UCSD-AML1 (cell line): Measurements from ENCODE around the gene PPP1R13B.

Experiments
- DNase-seq: peaks from one replicate; lab custom pipeline; 2025; ENCODE audit not compliant: unreplicated experiment; lab: John Stamatoyannopoulos, UW

Gene PPP1R13B

DNA sequence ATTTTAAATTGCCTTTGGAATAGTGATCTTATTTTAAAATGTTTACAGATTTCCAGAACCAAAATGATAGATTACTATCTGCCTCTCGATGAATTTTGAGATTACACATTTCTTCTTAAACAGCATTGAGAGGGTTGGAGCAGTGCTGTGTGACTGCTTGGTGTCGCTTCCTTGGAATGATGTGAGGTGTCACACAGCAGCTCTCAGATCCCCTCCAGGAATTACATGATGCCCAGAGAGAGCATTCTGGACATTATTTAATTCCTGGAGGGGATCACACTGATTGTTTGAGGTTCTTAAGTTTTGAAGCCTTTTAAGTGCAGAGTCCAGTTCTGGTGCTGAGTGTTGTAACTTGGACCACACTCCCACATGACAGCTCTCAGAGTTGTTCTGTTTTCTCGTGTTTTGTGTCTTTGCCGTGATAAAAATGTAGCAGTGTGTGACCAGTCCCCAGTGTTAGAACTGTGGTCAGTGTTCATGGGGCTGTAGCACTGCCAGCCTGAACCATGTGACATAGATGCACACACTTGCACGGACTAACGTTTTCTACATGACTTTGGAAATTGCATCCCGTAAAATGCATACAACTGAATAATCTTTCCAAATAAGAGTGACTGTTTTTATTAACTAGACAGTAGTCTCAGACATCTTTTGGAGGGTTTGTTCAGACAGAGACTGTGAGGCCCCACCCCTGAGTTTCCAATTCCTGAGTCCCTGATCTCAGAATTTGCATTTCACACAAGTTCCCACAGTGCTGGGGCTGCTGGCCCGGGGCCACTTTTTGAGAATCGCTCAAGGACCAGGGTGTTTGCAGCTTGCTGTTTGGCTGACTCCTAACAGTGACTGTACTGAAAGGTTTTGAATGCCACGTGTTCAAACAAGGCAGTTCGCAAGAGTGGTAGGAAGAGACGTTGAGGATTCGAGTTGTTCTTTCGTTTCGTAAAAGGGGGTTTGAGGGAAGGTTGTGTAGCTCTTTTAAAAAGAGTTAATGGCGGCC lies 158.2 kb downstream of the PPP1R13B start:
- no peak for DNase-seq

DNA sequence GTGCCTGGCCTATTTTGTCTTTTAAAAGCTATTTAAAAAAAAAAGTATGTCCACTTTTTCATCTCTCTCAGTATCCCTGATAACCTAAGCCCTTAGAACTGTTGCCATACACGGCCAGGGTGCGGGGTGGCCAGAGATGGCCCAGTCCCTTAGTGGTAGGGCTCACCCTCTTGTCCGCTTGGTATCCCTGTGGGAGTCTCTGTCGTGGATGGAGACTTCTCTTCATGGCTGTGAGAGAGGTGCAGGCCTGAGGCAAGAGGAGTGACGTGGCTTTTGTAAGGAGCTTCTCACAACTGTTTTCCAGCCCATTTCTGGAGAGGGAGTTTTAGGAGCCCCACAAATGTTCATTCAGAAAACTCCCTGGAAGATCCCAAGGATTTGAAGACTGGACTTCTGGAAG lies 158.9 kb downstream of the PPP1R13B start:
- no peak for DNase-seq

DNA sequence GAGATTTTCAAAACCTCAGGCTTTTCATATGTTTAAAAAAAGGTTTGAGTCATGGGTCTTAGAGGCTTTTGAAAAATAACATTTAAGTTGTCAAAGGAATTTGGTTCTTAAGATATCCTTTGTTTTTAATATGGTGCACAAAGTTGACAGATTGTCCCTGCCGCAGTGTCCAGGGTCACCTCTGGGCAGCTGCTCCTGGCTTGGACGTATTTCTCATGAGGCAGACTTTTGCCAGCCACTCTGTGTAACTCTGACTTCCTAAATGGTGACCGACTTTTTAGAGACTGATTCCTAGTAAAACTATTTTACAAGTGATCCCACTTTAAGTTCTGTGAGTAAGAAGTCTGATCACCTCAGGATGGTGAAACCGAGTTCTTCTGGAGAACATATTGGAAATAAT lies 159.7 kb downstream of the PPP1R13B start:
- no peak for DNase-seq

DNA sequence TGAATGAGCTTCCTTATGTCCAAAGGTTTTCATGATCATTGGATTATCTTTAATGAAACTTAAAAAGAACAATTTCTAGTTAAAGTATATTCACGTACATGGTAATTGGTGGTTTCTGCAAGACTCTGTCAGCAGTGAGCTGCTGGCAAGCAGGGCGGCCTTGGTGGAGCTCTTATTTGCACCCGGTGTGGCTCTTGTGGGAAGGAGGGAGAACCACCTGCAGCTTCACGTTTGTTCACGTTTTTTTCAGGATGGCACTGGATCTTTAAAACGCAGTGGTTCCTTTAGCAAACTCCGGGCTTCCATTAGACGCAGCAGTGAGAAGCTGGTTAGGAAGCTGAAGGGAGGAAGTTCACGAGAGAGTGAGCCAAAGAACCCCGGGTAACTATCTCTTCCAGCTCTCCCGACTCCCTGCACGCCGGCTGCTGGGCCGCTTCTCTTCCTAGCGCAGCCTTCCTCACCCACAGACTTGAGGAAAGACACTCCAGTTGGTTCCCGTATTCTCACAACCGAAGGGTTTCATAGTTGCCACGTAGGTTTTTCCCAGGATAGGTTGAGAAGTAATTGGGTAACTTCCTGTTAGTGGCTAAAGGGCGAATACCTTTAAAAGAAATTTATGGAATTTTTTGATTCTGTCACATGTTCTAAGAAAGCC lies 160.4 kb downstream of the PPP1R13B start:
- no peak for DNase-seq

DNA sequence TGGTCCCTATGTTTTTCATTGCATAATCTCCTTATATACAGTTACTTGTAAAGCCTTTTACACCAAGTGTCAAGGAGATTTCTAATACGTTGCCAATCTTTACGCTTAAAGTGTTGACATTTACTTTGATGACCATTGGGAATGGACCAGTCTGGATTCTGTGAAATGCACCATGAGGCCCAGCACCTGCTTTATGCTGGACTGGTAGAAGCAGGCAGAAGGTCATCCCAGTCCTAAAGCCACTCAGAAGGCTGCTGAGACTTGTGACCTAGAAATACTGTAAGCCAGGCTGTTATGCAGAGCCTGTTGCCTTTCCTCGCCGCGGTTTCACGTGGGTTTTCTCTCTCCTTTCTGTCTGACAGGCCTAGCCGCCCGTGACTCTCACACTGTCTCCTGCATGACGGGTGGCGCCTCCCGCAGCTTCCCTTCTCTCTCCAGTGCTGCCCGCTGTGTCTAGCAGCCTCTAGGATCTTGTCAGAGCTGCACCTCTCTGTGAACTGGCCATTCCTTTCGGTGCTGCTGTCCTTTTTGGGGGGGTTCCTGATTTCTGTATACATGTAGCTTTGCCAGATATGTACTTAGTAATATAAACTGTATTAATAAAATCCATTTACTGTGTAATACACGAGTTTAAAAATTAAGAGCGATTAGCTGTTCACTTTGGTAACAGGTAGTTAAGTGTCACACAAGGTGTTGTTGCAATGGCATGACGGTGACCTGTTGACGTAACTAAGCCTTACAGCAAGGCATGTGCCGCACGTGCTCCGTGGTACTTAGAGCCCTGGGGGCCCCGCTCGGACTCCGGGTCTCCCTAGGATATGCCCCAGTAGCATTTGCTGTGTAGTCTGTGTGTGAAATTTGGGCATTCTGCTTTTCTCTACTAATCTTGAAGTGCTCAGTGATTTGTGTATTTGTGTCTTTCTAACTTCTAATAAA lies 161.8 kb downstream of the PPP1R13B start:
- no peak for DNase-seq

DNA sequence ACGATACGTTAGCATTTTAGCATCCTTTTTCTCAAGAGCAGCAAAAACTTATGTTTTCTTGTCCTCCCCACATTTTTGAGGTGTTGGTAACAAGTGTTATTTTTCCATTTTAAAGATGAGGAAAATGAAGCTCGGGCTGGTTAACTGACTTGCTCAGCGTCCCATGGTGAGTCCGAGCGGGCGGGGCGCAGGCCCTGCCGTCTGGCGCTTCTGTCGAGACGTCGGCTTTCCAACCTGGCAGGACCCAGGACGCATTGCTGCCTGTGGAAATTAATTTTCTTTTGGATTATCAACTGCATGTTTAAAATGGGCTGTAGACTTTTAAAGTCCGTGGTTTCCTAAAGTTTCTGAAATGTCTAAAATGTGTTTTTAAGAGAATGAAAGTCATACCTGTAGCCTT lies 162.5 kb downstream of the PPP1R13B start:
- DNase-seq: no peak

DNA sequence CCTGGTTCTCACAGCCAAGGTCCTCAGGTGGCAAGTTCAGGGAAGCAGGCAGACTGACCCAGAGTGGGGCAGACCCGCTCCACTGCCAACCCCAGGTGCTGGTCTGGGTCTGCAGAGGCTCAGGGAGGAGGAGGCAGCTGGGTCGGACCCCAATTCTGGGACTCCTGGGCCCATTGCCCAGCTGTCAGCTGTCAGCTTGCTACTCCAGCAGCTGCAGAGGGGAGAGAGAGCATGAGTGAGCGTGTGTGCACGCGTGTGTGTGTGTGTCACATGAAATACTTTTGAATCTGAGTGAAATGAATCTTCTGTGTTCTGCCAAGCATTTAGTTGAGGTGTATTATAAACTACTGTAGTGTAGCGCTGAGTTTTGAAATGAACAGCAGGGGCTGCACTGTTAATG lies 162.9 kb downstream of the PPP1R13B start:
- DNase-seq: no peak
